ENCODE data around the gene CCND1.

Gene CCND1

GRCh38 chr11:69637941-69638871, 2.8 kb upstream of the CCND1 start:
- in situ Hi-C loops (cut with HindIII; ENCODE audit: low pct_ligation_motif_present, low pct_unique_long_range_greater_than_20kb, low sequenced_read_pairs): no loop called here
- no peak for DNase-seq

DNA sequence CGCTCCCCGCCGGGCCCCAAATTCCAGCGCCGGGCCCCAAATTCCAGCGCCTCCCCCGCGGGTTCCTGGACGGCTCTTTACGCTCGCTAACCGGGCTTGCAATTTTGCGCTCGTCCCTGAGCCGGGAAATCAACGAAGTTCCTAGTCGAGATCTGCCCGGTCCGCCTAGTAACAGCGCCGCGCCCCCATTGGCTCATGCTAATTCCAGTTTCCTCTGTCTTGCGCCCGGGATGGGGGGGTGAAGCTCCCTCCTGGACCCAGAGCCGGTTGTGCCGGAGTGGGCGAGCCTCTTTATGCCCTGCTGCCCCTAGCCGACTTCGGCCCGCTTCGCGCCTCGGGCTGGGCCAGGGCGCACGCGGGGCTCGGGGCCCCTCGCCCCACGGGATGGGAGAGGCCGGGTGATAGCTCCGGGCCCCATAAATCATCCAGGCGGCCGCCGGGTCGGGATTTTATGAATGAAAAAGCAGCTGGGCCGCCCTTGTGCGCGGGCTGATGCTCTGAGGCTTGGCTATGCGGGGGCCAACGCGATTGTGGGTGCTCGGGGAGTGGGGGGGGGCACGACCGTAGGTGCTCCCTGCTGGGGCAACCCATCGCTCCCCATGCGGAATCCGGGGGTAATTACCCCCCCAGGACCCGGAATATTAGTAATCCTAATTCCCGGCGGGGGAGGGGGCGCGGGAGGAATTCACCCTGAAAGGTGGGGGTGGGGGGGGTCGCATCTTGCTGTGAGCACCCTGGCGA, 1.8 kb upstream of the CCND1 start:
- DNase-seq: peak; percentile 93
- in situ Hi-C loops (cut with HindIII; ENCODE audit: low pct_ligation_motif_present, low pct_unique_long_range_greater_than_20kb, low sequenced_read_pairs): no loop called here

DNA sequence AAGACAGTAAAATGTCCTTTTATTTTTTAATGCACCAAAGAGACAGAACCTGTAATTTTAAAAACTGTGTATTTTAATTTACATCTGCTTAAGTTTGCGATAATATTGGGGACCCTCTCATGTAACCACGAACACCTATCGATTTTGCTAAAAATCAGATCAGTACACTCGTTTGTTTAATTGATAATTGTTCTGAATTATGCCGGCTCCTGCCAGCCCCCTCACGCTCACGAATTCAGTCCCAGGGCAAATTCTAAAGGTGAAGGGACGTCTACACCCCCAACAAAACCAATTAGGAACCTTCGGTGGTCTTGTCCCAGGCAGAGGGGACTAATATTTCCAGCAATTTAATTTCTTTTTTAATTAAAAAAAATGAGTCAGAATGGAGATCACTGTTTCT, 1.1 kb upstream of the CCND1 start:
- in situ Hi-C loops (cut with HindIII; ENCODE audit: low pct_ligation_motif_present, low pct_unique_long_range_greater_than_20kb, low sequenced_read_pairs): no loop called here
- DNase-seq: no peak

DNA sequence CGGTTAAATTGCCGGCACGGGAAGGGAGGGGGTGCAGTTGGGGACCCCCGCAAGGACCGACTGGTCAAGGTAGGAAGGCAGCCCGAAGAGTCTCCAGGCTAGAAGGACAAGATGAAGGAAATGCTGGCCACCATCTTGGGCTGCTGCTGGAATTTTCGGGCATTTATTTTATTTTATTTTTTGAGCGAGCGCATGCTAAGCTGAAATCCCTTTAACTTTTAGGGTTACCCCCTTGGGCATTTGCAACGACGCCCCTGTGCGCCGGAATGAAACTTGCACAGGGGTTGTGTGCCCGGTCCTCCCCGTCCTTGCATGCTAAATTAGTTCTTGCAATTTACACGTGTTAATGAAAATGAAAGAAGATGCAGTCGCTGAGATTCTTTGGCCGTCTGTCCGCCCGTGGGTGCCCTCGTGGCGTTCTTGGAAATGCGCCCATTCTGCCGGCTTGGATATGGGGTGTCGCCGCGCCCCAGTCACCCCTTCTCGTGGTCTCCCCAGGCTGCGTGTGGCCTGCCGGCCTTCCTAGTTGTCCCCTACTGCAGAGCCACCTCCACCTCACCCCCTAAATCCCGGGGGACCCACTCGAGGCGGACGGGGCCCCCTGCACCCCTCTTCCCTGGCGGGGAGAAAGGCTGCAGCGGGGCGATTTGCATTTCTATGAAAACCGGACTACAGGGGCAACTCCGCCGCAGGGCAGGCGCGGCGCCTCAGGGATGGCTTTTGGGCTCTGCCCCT, 529 bp upstream of the CCND1 start:
- in situ Hi-C loops (cut with HindIII; ENCODE audit: low pct_ligation_motif_present, low pct_unique_long_range_greater_than_20kb, low sequenced_read_pairs): no loop called here
- no peak for DNase-seq

DNA sequence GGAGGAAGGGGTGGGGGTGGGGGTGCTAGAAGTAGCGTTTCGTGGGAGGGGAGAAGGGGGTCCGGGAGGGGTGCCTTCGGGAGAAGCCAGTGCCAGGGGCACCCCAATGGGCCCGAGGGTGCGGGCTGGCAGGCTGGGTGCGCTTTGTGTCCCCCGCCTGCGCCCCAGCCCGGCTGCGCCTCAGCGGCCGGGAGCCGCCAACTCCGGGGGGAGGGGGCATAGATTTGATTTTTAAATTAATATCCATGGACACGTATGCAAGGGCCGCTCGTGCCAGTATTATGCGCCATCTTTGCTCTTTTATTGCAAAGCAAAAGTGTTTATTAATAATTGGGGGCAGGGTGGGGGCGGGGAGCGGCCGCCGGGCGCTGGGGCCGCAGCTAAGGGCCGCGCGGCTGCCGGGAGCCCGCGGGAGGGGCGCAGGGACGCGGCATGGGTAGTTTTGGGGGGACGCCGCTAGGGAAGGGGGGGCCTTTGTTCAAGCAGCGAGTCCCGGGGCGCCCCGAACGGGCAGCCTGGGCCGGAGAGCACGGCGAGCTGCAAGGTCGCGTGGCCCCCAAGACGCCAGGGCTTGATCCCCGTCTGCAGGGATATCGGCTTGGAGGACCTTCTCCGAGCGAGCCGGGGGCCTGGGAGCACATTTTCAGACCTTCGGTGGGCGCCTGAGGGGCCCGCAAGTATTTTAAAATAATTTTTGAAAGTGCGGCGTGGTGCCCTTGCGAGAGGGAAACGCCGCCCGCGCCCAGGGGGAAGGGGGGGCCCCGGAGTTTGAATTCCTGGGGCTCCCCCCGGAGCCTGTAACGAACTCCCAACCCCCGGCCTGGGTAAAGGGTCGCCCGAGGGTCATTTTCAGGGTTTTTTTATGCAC, 959 bp downstream of the CCND1 start:
- in situ Hi-C loops (cut with HindIII; ENCODE audit: low pct_ligation_motif_present, low pct_unique_long_range_greater_than_20kb, low sequenced_read_pairs): no loop called here
- DNase-seq: no peak

DNA sequence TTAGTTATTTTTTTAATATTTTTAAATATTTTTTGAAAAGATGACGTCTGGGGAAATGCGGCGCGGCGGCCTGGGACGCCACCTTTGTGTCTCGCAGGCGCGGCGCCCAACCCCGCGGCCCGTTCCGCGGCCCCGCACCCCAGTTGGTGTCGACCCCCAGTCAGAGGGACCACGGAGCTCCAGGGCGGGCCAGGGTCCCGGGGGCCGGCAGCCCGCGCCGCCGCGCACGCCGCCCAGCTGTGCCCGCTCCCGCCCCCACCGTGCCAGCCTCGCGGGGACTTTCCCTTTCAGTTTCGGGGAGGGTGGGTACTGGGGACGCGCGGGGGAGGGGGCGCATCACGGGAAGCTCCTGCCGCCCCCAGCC, 1.6 kb downstream of the CCND1 start:
- no peak for DNase-seq
- in situ Hi-C loops (cut with HindIII; ENCODE audit: low pct_ligation_motif_present, low pct_unique_long_range_greater_than_20kb, low sequenced_read_pairs): no loop called here

DNA sequence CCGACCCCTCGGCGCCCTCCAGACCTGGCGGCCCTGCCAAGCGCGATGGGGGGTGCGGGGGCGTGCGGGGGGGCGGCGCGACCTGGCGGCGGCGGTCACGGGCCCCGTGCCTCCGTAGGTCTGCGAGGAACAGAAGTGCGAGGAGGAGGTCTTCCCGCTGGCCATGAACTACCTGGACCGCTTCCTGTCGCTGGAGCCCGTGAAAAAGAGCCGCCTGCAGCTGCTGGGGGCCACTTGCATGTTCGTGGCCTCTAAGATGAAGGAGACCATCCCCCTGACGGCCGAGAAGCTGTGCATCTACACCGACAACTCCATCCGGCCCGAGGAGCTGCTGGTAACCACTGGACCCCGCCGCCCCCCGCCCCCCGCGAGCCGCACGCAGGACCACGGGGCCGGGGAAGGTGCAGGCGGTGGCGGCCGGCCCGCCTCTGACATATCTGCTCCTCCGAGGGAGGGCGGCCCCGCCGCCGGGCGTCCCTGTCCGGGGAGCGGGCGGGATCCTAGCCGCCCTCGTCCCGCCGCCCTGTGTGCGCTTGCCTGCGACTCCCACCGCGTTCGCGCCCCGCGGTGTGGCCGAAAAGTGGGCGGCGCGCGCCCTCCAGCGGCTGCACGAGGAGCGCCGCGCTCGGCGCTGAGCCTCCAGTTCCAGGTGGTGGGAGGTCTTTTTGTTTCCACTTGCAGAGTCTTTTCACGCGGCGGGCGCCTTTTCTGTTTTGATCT, 2.1 kb downstream of the CCND1 start:
- in situ Hi-C loops (cut with HindIII; ENCODE audit: low pct_ligation_motif_present, low pct_unique_long_range_greater_than_20kb, low sequenced_read_pairs): no loop called here
- peak; percentile 73 for DNase-seq

DNA sequence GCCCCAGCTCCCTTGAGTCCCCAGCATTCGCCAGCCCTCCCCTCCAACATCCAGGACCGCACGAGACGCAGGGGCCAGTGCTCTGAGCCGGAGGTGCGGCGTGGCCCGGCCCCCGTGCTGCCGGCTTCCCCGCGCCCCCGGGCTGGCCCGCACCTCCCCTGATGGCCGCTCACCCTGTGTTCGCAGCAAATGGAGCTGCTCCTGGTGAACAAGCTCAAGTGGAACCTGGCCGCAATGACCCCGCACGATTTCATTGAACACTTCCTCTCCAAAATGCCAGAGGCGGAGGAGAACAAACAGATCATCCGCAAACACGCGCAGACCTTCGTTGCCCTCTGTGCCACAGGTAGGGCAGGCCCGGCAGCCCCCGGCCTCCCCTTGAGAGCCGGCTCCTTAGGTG, 2.7 kb downstream of the CCND1 start:
- no peak for DNase-seq
- in situ Hi-C loops (cut with HindIII; ENCODE audit: low pct_ligation_motif_present, low pct_unique_long_range_greater_than_20kb, low sequenced_read_pairs): no loop called here

GRCh38 chr11:69644071-69644961, 3.4 kb downstream of the CCND1 start:
- DNase-seq: no peak
- in situ Hi-C loops (cut with HindIII; ENCODE audit: low pct_ligation_motif_present, low pct_unique_long_range_greater_than_20kb, low sequenced_read_pairs): no loop called here

- in situ Hi-C loops (cut with HindIII; ENCODE audit: low pct_ligation_motif_present, low pct_unique_long_range_greater_than_20kb, low sequenced_read_pairs): no loop called here
- DNase-seq: no peak
Measured at GRCh38 chr11:69644962-69645675, 4.2 kb downstream of the CCND1 start.

DNA sequence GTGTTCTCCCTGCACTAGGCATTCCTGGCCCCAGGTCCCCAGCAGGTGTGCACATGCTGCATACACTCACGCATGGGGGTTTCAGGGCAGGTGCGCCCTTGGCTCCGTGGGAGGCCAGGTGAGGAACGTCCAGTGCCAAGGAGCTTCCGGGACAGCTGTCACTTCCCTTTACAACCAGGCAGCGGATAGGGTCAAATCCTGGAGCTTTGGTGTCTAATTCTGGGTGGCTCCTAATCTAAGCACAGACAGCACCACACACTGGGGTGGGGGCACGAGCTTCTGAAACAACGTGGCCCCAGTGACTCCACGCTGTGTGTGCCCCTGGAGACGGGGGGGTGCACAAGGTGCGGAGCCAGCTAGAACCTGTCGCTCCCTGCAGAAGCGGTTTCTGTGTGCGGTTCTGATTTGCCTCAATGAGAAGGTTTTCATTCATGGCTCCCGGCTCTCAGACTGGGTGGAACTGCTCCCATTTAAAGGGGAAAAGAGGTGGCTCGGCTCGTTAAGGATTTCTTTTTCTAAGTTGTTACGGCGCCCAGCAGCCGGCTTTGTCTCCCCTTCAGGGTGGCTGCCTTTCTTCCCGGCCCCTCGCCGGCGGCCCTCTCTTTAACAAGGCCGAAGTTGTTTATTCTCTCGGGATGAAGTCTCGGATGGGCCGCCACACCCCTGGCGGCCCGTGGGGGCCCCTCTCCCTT, 5.0 kb downstream of the CCND1 start:
- no peak for DNase-seq
- in situ Hi-C loops (cut with HindIII; ENCODE audit: low pct_ligation_motif_present, low pct_unique_long_range_greater_than_20kb, low sequenced_read_pairs): no loop called here

- in situ Hi-C loops (cut with HindIII; ENCODE audit: low pct_ligation_motif_present, low pct_unique_long_range_greater_than_20kb, low sequenced_read_pairs): no loop called here
- no peak for DNase-seq
Measured at GRCh38 chr11:69646493-69647389, 5.8 kb downstream of the CCND1 start.

GRCh38 chr11:69647390-69647748, 6.4 kb downstream of the CCND1 start:
- in situ Hi-C loops (cut with HindIII; ENCODE audit: low pct_ligation_motif_present, low pct_unique_long_range_greater_than_20kb, low sequenced_read_pairs): no loop called here

DNA sequence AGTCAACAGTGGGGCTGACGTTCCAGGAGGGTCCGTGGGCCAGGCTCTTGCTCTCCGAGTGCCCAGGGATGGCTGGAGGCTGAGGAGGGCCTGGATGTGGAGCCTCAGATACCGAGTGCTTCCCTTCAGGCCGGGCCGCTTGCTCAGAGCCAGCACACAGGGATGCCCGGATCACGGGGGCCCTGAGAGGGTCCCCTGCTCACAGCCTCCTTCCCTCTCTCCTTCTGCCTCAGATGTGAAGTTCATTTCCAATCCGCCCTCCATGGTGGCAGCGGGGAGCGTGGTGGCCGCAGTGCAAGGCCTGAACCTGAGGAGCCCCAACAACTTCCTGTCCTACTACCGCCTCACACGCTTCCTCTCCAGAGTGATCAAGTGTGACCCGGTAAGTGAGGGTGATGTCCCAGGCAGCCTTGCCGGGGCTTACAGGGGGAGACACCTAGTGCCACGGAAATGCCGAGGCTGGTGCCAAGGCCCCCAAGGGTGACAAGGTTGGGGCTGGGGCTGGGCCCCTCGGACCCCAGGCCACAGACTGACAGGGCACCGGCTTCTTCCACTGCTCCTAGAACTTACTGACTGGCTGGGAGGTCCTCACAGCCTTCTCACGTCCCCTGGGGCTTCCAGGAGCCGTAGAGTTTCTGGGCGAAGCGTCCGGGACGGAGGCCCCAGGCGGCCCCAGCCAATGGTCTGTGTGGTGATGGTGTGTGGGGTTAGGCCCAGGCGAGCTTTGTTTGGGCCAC, 7.0 kb downstream of the CCND1 start:
- DNase-seq: no peak
- in situ Hi-C loops (cut with HindIII; ENCODE audit: low pct_ligation_motif_present, low pct_unique_long_range_greater_than_20kb, low sequenced_read_pairs): no loop called here

More at GRCh38 chr11:69647390-69647748, 6.4 kb downstream of the CCND1 start:
- no peak for DNase-seq

Measured in ACHN (cell line).